ENCODE results near the gene MTSS2. TPM values are rescaled to one million over a fixed set of nuclear protein-coding genes. Genes with fewer than 3 reads are reported as not detected.
"Not testable (repeated sequence)": the region's sequence is repeated elsewhere in the genome, so short reads cannot be mapped to it uniquely, and the experiment has no call there.

Gene MTSS2
- total RNA-seq, 1 donor from 2014 or later = 92.2 TPM

GRCh38 chr16:70649300-70649699 lies 36.6 kb downstream of the MTSS2 start:
- no peak overlapping the region for H3K27ac Mint-ChIP-seq

GRCh38 chr16:70648606-70649005 lies 37.2 kb downstream of the MTSS2 start:
- peaks cover 2% of the 10 kb centered on the region for H3K4me1 Mint-ChIP-seq (ENCODE audit: unreplicated experiment)
- H3K9me3 Mint-ChIP-seq = no peaks in the 10 kb centered on the region
- H3K27ac Mint-ChIP-seq = no peak overlapping the region
- H3K27me3 Mint-ChIP-seq = peaks cover 5% of the 10 kb centered on the region
- H3K36me3 Mint-ChIP-seq = no peaks in the 10 kb centered on the region
- H3K4me3 Mint-ChIP-seq = no peak overlapping the region
- no peak for DNase-seq (ENCODE audit: extremely low spot score, unreplicated experiment)
- TF ChIP-seq, protein P1, sequence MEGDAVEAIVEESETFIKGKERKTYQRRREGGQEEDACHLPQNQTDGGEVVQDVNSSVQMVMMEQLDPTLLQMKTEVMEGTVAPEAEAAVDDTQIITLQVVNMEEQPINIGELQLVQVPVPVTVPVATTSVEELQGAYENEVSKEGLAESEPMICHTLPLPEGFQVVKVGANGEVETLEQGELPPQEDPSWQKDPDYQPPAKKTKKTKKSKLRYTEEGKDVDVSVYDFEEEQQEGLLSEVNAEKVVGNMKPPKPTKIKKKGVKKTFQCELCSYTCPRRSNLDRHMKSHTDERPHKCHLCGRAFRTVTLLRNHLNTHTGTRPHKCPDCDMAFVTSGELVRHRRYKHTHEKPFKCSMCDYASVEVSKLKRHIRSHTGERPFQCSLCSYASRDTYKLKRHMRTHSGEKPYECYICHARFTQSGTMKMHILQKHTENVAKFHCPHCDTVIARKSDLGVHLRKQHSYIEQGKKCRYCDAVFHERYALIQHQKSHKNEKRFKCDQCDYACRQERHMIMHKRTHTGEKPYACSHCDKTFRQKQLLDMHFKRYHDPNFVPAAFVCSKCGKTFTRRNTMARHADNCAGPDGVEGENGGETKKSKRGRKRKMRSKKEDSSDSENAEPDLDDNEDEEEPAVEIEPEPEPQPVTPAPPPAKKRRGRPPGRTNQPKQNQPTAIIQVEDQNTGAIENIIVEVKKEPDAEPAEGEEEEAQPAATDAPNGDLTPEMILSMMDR (conservative IDR thresholded peaks at IDR 0.05) = no peak

More at GRCh38 chr16:70649300-70649699, 36.6 kb downstream of the MTSS2 start:
- no peak for DNase-seq (ENCODE audit: extremely low spot score, unreplicated experiment)
- TF ChIP-seq, protein P1 (conservative IDR thresholded peaks at IDR 0.05) = no peak
- H3K4me1 Mint-ChIP-seq (ENCODE audit: unreplicated experiment) = peaks cover 6% of the 10 kb centered on the region
- H3K36me3 Mint-ChIP-seq = no peaks in the 10 kb centered on the region
- H3K27me3 Mint-ChIP-seq = peaks cover 5% of the 10 kb centered on the region
- H3K4me3 Mint-ChIP-seq = no peak overlapping the region
- no peaks in the 10 kb centered on the region for H3K9me3 Mint-ChIP-seq

GRCh38 chr16:70647441-70648359 lies 38.2 kb downstream of the MTSS2 start:
- no peaks in the 10 kb centered on the region for H3K9me3 Mint-ChIP-seq
- DNase-seq (ENCODE audit: extremely low spot score, unreplicated experiment) = no peak
- H3K36me3 Mint-ChIP-seq = no peaks in the 10 kb centered on the region
- TF ChIP-seq, protein P1 (conservative IDR thresholded peaks at IDR 0.05) = no peak
- H3K27me3 Mint-ChIP-seq = peaks cover 5% of the 10 kb centered on the region
- H3K4me1 Mint-ChIP-seq (ENCODE audit: unreplicated experiment) = no peaks in the 10 kb centered on the region
- H3K4me3 Mint-ChIP-seq = no peak overlapping the region
- H3K27ac Mint-ChIP-seq = no peak overlapping the region

DNA sequence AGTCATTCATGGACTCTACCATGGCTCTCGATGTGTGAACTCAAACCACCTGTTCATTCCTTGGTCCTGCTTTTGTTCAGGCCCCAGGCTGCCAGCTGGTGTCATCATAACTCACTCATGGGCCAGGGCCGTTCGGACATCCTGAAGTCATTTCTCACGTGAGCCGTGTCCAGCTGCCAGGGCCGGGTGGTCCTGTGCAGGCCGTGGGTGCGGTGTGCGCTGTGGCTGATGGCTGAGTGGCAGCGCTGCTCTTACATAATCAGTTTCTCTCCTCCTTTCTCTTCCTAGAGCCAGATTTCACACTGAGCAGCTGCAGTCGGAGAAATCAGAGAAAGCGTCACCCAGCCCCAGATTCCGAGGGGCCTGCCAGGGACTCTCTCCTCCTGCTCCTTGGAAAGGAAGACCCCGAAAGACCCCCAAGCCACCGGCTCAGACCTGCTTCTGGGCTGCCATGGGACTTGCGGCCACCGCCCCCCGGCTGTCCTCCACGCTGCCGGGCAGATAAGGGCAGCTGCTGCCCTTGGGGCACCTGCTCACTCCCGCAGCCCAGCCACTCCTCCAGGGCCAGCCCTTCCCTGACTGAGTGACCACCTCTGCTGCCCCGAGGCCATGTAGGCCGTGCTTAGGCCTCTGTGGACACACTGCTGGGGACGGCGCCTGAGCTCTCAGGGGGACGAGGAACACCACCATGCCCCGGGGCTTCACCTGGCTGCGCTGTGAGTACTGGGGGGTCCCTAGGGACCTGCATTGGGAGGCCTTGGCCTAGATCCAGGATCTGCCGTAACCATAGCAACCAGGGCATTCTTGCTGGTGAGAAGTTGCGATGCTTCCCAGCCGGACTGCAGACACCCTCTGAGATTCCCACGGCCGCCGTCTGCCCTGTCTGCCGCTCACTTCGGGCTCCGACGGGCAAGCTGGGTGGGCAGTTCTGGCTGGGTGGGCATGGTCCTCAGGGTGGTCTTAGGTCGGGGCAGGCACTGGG lies 39.3 kb downstream of the MTSS2 start, which contains the start of gene IL34:
TSS of gene IL34 (plus strand) at position 300 of the 982 bp plus-strand sequence. CDS start at position 689, 389 bp downstream.
- H3K27ac Mint-ChIP-seq = no peak within 1 kb of the TSS
- no peaks in the 10 kb centered on the region for H3K9me3 Mint-ChIP-seq
- H3K4me1 Mint-ChIP-seq (ENCODE audit: unreplicated experiment) = no peaks in the 10 kb centered on the region
- no peak for DNase-seq (ENCODE audit: extremely low spot score, unreplicated experiment)
- H3K36me3 Mint-ChIP-seq = no peaks in the 10 kb centered on the region
- peaks cover 8% of the 10 kb centered on the region for H3K27me3 Mint-ChIP-seq
- TF ChIP-seq, protein P1 (conservative IDR thresholded peaks at IDR 0.05) = no peak
- H3K4me3 Mint-ChIP-seq = no peak within 1 kb of the TSS

DNA sequence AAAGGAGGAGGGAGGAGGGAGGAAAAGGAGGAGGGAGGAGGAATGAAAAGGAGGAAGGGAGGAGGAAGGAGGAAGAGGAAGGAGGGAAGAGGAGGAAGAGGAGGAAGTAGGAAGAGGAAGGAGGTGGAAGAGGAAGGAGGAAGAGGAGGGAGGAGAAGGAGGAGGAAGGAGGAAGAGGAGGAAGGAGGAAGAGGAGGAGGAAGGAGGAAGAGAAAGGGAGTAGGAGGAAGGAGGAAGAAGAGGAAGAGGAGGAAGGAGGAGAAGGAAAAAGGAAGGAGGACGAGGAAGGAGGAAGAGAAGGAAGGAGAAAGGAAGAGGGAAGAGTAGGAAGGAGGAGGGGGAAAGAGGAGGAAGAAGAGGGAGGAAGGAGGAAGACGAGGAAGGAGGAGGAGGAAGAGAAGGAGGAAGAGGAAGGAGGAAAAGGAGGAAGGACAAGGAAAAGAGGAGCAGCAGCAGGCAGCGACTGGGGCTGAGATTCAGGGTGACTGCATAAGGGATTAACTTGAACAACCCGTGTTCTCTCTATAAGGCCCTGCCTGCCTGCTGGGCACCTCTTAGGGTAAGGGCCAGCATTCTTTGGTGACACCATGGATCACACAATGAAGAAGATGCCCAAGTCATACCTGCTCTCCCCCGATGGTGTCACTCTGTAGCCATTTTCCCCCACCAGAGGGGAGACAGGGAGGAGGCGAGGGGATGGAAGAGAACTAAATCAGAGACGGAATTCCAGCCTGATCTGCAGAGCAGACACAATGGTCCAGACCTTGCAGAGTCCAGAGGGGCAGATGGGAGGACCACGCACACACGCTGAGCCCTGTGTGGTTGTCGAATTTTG lies 40.9 kb downstream of the MTSS2 start:
- H3K4me3 Mint-ChIP-seq = no peak overlapping the region
- H3K27ac Mint-ChIP-seq = no peak overlapping the region
- TF ChIP-seq, protein P1 (conservative IDR thresholded peaks at IDR 0.05) = no peak
- no peaks in the 10 kb centered on the region for H3K36me3 Mint-ChIP-seq
- DNase-seq (ENCODE audit: extremely low spot score, unreplicated experiment) = no peak
- no peaks in the 10 kb centered on the region for H3K9me3 Mint-ChIP-seq
- H3K4me1 Mint-ChIP-seq (ENCODE audit: unreplicated experiment) = no peaks in the 10 kb centered on the region
- peaks cover 8% of the 10 kb centered on the region for H3K27me3 Mint-ChIP-seq

- not testable (repeated sequence) for H3K4me1 Mint-ChIP-seq (ENCODE audit: unreplicated experiment)
Observed at GRCh38 chr16:70643264-70643663, 42.6 kb downstream of the MTSS2 start.

More at GRCh38 chr16:70643264-70643663, 42.6 kb downstream of the MTSS2 start:
- H3K36me3 Mint-ChIP-seq, H3K4me3 Mint-ChIP-seq, H3K9me3 Mint-ChIP-seq, H3K27ac Mint-ChIP-seq, H3K27me3 Mint-ChIP-seq: not testable (repeated sequence)
- peak; percentile 42 for DNase-seq (ENCODE audit: extremely low spot score, unreplicated experiment)
